SW480 (cell line): ENCODE results near the gene ITGA11.
A peak's percentile ranks its signal among the peaks of the same experiment; 100 is the strongest.
"Not testable (repeated sequence)": the region's sequence is repeated elsewhere in the genome, so short reads cannot be mapped to it uniquely, and the experiment has no call there.

Source experiments
- DNase-seq: peaks from one replicate; pipeline ENCODE4 v3.0.0-alpha.2; 2016; ENCODE audit warnings: low spot score

ITGA11 gene

GRCh38 chr15:68425428-68426060 is 6.4 kb downstream of the ITGA11 start:
- no peak for DNase-seq

GRCh38 chr15:68424754-68425390 is 7.1 kb downstream of the ITGA11 start:
- DNase-seq = no peak

GRCh38 chr15:68423359-68424296 is 8.3 kb downstream of the ITGA11 start:
- DNase-seq = no peak

- DNase-seq = not testable (repeated sequence)
Measured at GRCh38 chr15:68422403-68423145, 9.4 kb downstream of the ITGA11 start.

GRCh38 chr15:68421798-68422402 is 10.1 kb downstream of the ITGA11 start:
- DNase-seq = no peak

- DNase-seq = no peak
Measured at GRCh38 chr15:68421115-68421551, 10.8 kb downstream of the ITGA11 start.

- DNase-seq = no peak
Measured at GRCh38 chr15:68420186-68420684, 11.7 kb downstream of the ITGA11 start.

GRCh38 chr15:68419301-68420175 is 12.4 kb downstream of the ITGA11 start:
- DNase-seq = no peak

- DNase-seq = peak; percentile 9
Measured at GRCh38 chr15:68418611-68419161, 13.3 kb downstream of the ITGA11 start.

GRCh38 chr15:68417897-68418296 is 14.1 kb downstream of the ITGA11 start:
- no peak for DNase-seq

- DNase-seq = no peak
Measured at GRCh38 chr15:68417051-68417450, 14.9 kb downstream of the ITGA11 start.

GRCh38 chr15:68416158-68416535 is 15.8 kb downstream of the ITGA11 start:
- DNase-seq = no peak

GRCh38 chr15:68415501-68416157 is 16.3 kb downstream of the ITGA11 start:
- peak; percentile 53 for DNase-seq

- DNase-seq = no peak
Measured at GRCh38 chr15:68415061-68415460, 16.9 kb downstream of the ITGA11 start.

GRCh38 chr15:68414591-68414990 is 17.4 kb downstream of the ITGA11 start:
- DNase-seq = no peak

- no peak for DNase-seq
Measured at GRCh38 chr15:68414206-68414555, 17.8 kb downstream of the ITGA11 start.

GRCh38 chr15:68413363-68414205 is 18.4 kb downstream of the ITGA11 start:
- DNase-seq = no peak

GRCh38 chr15:68412218-68412617 is 19.7 kb downstream of the ITGA11 start:
- no peak for DNase-seq

- no peak for DNase-seq
Measured at GRCh38 chr15:68411735-68412134, 20.2 kb downstream of the ITGA11 start.
